Adipose tissue (tissue), 3 donors: ENCODE results near the gene ATP6V1B1. TPM values are rescaled to one million over a fixed set of nuclear protein-coding genes. Genes with fewer than 3 reads are reported as not detected.

Source experiments
- H3K27ac ChIP-seq: one replicate; pipeline ENCODE4 v1.5.1; 2013; ENCODE audit warnings: low read depth, low read length
- WGBS, 3 donors: extraction: QIAGEN DNeasy Blood & Tissue Kit; methylation state at CpG; one replicate each; pipeline ENCODE4 v1.1.7; 2013; 5-methylcytosine and 5-hydroxymethylcytosine counted together
- polyA plus RNA-seq, 3 donors: library from polyadenylated mRNA; stranded (reverse); fragments of 200-250 nt; gene quantifications; one replicate each; pipeline ENCODE4 v1.2.3, GENCODE V29; 2013
- donor health status: healthy with polysubstance abuse.
- donor health status: Bipolar disorder and iron deficiency.
- donor health status: healthy.

ATP6V1B1 gene
- polyA plus RNA-seq, 3 donors = 1.2 to 4.2 (median 1.9) TPM

DNA sequence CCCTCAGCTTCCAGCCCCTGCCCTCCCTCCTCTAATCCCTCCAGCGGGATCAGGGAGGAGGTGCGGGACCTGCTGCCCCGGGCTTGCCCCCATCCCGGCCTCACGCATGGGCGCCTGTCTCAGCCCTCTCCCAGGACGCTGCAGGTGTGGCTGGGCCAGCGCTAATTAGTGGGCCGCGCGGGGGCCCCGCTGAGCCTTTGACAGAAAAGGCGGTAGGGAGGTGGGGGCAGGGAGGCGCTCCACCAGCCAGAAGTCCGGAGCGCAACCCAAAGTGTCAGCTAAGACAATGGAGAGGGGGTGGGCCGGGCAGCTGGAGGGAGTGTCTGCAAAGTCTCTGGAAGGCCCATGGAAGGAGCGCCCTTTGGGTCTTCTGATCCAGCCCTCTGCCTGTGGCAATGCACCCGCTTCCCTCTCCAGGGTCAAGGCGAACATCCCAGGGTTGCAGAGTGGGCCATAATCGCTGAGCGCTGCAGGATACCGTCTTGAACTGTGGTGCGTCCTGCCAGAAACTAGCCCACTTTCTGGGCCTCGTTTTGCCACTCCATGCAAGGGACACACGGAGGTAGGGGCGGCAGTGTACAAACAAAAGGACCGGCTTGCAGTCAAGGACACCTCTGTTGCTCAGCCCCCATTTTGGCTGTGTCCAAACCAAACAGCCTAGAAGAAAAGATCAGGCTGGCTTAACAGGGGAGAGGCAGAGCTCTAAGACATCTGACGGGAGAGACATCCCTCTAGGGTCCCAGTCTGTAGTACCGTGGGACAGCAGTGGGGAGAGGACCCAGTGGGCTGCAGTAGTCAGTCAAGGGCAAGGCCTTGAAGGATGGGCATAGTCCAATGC, 3.5 kb downstream of the ATP6V1B1 start:
- H3K27ac ChIP-seq = no peak overlapping the region

DNA sequence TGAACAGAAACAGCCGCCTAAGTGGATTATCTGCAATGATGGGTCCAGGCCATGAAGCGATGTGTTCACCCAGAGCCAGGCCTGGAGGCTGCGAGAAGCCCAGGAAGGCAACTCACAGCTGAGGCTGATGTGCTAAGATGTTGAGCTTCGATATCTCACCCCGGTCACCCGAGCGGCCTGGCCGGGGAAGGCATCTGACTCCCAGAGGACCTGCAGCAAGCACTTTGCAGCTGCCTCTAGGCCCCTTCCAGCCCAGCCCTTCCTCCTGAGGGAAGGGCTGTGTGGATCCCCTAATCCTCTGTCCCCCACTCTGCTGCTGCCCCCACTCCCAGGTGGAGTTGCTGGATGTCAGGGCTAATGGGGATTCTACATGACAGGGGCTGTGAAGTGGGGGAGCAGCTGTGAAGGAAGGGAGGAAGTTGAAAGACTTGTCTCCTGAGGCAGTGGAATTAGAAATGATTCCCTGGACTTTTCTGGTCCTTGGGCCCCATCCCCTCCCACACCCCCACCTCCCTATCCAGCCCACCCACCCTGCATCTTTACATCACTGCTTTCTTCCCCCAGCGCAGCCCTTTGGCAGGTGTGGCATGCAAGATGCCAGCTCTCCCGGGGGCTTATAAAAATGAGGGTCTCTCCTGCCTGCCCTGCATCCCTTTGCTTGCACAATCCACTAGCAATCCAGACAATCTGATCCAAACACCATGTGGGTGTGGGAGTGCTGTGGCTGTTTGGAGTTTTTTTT, 4.3 kb downstream of the ATP6V1B1 start:
- 81 to 82% (median 81%) methylated on average over 9 to 10 of the region's 10 CpGs for WGBS, 3 donors
- H3K27ac ChIP-seq = no peak overlapping the region

More for the DNA sequence above, 3.5 kb downstream of the ATP6V1B1 start:
- WGBS, 3 donors = 42 to 53% (median 45%) methylated on average over 30 of the region's 30 CpGs

DNA sequence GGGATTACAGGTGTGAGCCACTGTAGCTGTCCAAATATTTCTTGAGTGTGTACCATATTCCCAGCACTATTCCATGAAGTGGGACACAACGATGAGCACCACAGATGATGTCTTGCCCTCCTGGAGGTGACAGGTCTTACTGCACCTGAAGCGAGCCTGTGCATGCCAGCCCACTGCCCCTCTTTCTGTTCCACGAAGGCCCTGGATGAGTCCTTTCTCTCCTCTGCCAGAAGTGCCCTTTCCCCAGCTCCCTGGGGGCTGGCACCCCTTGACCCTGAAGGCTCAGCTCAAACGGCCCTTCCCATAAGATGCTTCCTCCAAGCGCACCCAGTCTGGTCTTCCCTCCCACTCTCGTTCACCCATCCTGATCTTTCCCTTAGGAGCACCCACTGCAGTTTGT, 5.5 kb downstream of the ATP6V1B1 start:
- H3K27ac ChIP-seq = no peak overlapping the region
- WGBS, 3 donors = 80 to 82% (median 80%) methylated on average over 6 of the region's 6 CpGs

DNA sequence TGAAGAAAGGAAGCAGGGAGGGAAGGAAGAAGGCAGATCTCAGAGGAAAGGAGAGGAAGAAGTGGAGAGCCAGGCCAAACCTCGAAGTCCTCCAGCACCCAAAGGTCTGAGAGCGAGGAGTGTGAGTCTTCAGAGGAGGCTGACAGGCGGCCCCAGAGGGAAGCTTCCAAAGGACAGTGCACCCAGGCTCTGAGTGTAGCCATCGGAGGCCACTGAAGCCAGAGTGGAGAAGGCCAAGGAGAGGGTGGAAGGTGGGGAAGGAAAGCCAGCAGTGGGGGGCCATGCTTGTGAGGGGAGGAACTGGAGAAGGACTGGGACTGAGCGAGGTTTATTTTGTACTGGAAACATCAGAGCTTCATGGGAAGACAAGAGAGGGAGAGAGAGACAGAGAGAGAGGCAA, 6.0 kb downstream of the ATP6V1B1 start:
- H3K27ac ChIP-seq = no peak overlapping the region
- WGBS, 3 donors = 76 to 81% (median 78%) methylated on average over 5 of the region's 5 CpGs

DNA sequence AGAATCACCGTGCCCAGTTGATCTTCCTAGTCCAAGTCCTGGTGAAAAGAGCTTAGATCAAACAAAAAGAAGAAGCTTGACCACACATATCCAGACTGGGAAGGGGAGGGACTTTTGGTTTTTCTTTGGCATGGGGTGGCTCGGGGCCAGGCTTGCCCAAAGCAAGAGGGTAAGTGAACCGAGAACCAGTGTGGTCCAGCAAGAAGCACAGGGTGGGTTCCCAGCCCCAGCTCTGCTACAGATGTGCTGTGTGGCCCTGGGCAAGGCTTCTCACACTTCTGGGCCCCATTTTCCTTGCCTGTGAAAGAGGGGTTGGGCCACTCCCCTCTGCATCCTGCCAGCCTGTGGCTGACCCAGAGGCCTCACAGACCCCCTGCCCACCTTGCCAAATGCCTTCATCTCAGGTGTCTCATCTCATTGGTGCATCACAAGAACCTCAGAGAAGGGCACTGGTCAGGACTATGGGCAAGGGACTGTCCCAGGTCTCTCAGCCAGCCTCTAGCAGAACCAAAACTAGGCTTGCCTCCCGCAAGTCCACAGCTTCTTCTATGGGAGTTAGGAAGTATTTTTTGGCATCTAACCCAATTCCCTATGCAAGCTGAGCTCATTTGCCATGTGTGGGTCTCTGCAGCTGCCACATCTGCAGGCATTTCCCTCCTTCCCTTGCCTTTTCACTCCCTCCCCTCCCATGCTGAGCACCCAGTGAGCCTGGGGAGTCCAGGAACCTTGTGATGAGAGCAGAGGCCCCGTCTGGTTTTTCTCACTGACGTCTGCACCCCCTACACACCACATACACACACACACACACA, 6.9 kb downstream of the ATP6V1B1 start:
- WGBS, 3 donors = 62 to 66% (median 66%) methylated on average over 6 of the region's 6 CpGs
- H3K27ac ChIP-seq = no peak overlapping the region

DNA sequence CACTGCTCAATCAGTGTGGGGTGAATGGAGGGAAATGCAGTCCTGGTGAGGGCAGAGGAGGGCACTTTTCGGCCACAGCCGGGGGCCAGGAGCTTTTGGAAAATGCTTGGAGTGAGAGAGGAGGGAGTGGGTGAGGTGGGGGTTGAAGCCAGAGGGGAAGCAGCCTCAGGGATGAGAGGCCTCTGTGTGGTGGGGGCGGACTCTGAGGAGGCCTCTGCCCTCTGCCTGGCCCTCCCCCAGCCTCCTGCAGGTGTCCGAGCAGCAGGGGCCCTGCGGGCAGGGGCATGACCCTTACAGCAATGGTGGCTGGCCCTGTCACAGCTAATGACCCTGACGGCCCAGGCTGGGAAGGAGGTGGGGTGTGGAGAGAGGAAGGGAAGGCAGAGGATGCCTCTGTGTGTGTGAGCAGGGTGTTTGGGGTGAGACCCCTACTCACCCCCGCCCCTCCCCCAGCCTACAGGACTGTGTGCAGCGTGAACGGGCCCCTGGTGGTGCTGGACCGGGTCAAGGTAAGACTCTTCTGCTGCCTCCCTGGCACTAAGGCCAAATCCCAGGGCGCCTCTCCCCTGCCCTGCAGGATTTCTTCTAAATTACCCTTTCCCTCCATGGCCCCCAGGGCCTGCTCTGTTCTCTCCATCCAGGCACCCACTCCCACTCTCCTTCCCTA, 7.6 kb downstream of the ATP6V1B1 start:
- 74 to 83% (median 76%) methylated on average over 9 to 11 of the region's 11 CpGs for WGBS, 3 donors
- no peak overlapping the region for H3K27ac ChIP-seq

DNA sequence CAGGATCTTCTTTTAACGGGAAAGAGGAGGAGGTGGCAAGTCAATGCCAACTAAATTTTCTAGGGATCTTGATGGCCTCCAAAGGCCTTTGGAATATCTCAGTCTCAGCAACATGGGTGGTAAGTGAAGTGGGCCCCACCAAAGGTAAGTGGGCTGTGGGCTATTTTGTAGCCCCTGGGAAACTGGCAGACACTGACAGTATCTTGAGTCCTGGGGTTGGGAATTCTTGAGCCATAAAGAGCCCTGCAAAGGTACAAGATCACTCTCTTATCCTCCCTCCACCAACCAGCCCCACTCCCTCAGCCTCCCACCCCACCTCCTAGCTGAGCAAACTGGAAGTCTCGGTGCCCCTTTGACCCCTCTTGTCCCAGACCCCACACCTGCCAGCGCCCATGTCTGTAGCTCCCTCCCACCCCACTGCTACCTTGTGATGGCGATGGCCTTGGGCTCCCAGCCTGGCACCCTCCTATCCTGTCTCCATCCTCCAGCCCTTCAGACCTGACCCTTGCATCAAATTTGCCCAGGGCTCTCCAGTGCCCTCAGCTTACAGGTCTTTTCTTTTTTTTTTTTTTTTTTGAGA, 8.5 kb downstream of the ATP6V1B1 start:
- H3K27ac ChIP-seq = no peak overlapping the region
- 72 to 92% (median 83%) methylated on average over 4 of the region's 4 CpGs for WGBS, 3 donors

DNA sequence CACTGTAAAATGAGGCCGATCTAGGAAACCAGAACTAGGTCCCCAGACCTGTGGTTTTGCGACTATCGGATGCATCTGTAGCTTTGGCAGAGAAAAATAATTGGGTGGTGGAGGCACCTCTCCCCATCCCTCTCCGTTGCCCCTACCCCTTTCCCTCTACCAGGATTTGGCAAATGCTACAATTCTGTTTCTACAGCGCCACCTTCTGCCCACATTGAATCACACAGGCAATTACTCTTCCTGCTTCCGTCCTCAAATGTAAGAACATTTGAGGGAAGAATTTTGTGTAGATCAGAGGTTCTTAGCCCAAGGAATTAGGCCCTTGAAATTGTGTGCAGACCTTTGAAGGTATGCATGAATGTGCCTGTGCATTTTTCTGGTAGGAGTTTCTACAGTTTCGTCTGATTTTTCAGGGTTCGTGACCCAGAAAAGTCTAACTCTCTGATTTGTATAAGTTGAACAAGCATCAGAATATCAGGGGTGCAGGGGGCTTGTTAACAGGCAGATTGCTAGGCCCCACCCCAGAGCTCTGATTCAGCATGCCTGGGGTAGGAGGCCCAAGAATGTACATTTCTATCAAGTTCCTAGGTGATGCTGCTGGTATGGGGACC, 11.2 kb downstream of the ATP6V1B1 start:
- 18 to 24% (median 23%) methylated on average over 8 of the region's 8 CpGs for WGBS, 3 donors
- no peak overlapping the region for H3K27ac ChIP-seq

DNA sequence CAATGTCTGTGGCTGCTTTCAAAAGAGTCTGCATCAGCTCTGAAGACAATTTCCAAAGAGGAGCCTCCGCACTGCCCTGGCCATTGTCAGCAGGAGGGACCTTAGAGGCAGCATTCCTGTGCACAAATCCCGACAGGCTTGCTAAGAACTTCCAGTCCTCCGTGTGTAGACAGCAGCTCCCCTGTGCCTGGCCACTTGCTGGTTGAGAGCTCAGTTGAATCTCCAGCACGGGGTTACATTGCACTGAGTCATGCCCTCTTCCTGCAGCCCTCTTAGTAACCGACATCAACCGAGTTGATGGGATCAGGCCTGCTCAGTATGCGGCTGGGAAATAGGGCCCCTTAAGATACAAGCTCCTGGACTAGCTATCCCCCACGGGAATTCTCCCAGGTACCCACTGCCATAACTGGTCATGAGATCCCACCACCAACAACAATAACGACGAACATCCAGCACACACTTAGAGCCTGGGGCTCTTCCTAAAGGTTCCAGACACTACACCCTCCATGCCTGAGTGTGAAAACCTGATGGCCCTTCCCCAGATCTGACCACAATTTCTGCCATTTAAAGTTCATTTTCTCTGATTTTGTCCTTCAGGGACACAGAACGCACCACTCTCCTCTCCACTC, 12.0 kb downstream of the ATP6V1B1 start:
- H3K27ac ChIP-seq = no peak overlapping the region
- 48 to 58% (median 53%) methylated on average over 11 of the region's 11 CpGs for WGBS, 3 donors

DNA sequence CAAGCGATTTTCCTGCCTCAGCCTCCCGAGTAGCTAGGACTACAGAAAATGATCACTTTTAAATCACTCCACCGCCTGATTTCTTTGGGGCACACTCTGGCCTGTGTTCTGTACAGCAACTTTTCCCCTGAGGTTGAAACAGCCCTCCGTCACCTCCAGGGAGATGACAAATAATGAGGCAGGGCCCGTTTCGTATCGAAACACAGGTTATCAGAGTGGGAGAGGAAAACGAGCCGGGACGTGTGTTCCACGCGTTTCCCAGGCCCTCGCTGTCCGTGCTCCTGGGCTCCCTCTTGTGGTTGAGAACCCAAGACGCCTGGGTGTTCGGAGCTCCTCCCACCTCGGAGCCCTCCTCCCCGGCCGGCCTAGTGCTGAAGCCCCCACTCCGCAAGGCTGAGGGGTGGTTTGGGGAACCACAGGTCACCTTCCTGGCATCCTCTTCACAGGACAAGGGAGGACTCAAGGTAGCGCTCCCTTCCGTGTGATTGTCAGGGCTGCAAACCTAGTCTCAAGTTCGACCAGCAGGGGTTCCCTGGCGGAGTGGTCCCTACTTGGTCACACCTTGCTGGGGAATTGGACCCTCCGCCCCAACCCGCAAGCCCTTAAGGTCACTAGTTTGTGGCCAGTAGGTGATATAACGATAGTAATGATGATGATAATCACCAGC, 12.8 kb downstream of the ATP6V1B1 start:
- no peak overlapping the region for H3K27ac ChIP-seq
- WGBS, 3 donors = 7 to 12% (median 9%) methylated on average over 27 of the region's 27 CpGs

DNA sequence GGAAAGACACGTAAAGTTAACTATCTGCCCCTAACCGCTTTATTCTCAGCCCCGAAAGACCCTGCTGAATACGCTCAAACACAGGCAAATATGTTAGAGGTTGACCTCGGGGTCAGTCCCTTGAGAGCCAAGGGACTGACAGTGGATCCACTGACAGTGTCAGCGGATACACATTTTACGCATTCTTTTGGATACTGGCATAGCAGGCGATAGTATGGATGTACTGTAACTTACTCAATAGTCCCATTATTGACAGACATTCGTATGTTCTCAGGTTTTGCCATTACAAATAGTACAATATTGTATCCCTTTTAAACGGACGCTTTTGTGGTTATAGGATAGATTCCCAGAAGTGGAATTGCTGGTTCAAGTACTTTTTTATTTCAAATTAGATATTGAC, 13.4 kb downstream of the ATP6V1B1 start:
- WGBS, 3 donors = 74 to 79% (median 75%) methylated on average over 11 of the region's 11 CpGs
- no peak overlapping the region for H3K27ac ChIP-seq

DNA sequence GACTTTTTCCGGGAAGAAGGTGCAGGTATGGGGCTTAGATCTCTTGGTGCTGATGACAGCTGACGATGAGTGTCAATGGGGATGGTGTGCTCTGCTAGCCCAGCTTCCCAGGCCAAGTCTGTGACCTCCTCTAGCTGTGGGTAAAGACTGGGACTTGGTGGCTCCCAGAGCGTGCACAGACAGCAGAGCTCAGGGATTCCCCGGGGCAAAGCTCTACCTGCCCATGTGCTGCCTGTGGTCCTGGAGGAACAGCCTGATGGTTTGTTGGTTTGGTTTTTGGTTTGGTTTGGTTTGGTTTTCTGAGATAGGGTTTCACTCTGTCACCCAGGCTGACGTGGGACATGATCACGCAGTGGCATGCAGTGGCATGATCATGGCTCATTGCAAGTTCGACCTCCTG, 19.2 kb downstream of the ATP6V1B1 start:
- H3K27ac ChIP-seq = no peak overlapping the region
- WGBS, 3 donors = 86 to 90% (median 87%) methylated on average over 7 of the region's 7 CpGs

DNA sequence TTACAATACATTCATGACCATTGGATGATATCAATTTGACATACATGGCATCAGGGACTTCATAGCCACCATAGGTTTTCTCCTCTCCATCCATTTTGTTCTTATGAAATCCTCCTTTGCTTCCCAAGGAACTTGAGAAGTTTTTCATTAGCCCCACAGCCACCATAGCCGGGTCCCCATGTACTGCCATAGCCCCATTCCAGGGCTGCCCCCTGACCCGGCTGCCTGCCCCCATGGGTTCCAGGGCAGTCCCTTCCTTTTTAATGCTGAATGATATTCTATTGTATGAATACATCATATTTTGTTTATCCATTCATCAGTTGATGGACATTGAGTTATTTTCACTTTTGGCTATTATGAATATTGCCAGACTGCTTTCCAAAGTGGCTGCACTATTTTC, 20.4 kb downstream of the ATP6V1B1 start:
- WGBS, 3 donors = 67 to 92% (median 86%) methylated on average over 2 of the region's 2 CpGs
- no peak overlapping the region for H3K27ac ChIP-seq

DNA sequence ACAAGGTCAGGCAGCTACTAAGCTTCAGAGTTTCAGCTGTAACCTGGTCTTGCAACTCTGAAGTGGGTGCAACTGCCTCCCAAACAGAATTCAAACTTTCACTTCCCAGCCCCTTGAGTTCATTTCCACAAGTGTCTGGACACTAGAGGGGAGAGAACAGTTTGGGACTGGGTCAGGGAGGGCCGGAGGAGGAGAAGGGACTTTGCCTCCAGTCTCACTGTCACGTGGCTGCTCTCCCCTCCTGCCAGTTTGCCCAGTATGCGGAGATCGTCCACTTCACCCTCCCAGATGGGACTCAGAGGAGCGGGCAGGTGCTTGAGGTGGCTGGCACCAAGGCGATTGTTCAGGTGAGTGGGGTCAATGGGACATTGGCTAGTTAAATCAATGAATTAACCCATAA, 22.1 kb downstream of the ATP6V1B1 start:
- no peak overlapping the region for H3K27ac ChIP-seq
- 72 to 78% (median 77%) methylated on average over 6 of the region's 6 CpGs for WGBS, 3 donors

DNA sequence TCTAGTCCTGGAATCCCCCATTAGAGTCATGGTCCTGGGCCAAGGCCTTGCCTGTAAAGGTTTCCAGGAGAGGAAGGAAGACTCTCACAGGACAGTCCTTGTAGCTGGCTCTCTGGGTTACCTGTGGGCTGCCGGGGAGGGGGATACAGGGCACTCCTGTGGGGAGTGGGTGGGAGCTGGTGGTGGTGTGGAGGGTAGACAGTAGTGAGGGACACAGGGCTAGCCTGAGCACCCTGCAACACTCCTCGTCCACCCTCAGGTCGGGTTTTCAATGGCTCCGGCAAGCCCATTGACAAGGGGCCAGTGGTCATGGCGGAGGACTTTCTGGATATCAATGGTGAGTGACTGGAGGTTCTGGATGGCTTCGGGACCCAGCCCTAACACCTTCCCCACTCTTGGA, 23.1 kb downstream of the ATP6V1B1 start:
- WGBS, 3 donors = 91 to 95% (median 95%) methylated on average over 6 of the region's 6 CpGs
- no peak overlapping the region for H3K27ac ChIP-seq

DNA sequence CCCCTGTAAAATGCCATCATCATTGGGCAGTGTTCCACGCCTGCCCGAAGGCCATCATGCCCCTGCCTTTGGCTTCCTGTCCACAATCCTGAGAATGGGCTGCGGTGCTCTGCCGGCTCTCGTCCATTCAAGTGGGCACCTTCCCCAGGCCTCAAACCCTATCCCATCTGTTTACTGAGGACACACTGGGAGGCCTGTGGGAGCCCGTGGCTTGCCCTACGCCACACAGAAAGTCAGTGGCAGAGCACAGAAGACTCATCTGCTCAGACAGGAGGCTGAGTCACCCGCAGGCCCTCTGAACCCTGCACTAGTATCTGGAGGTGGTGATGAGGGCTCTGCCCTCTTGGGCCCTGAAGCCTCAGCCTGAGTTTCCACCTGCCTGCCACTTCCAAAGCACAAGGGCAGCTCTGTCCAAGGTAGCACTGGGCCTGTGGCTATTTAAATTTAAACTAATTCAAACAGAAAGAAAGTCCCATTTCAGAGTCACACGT, 23.6 kb downstream of the ATP6V1B1 start:
- no peak overlapping the region for H3K27ac ChIP-seq
- 91 to 93% (median 93%) methylated on average over 9 of the region's 9 CpGs for WGBS, 3 donors
